Breast epithelium (tissue), 4 donors: ENCODE data around the gene TTC6. TPM values are rescaled to one million over a fixed set of nuclear protein-coding genes. Genes with fewer than 3 reads are reported as not detected.

Experiments used
- DNase-seq, 2 donors: peaks; one replicate each; pipeline ENCODE4 v3.0.0-alpha.2; 2019; ENCODE audit warnings: low spot score in 2 of 2
- H3K27ac ChIP-seq, 2 donors: fragments of 200-600 bp; sonication (generic) in 1 of 2; one replicate each; pipeline ENCODE4 v1.5.1; 2016 to 2019; ENCODE audit warnings: mild to moderate bottlenecking in 1 of 2
- H3K27me3 ChIP-seq, 2 donors: fragments of 200-600 bp; sonication (generic) in 1 of 2; one replicate each; pipeline versions ENCODE4 v1.5.1 to v1.6.0; 2017 to 2019; ENCODE audit warnings: control low read depth in 1 of 2, mild to moderate bottlenecking in 1 of 2
- H3K36me3 ChIP-seq: fragments of 200-600 bp; one replicate; pipeline ENCODE4 v1.5.1; 2019
- H3K4me1 ChIP-seq, 2 donors: fragments of 200-600 bp; sonication (generic); one replicate each; pipeline ENCODE4 v1.5.1; 2016 to 2019; ENCODE audit warnings: control low read depth in 1 of 2
- H3K4me3 ChIP-seq, 3 donors: fragments of 200-600 bp; sonication (generic); 1 replicate in 2 of 3; 2 replicates in 1 of 3; pipeline ENCODE4 v1.5.1; 2016 to 2019; ENCODE audit warnings: mild to moderate bottlenecking in 3 of 3, moderate library complexity in 2 of 3
- H3K9me3 ChIP-seq, 2 donors: fragments of 200-600 bp; sonication (generic) in 1 of 2; one replicate each; pipeline ENCODE4 v1.5.1; 2016 to 2019; ENCODE audit warnings: control low read depth in 1 of 2
- POLR2A ChIP-seq: fragments of 450-650 bp; IDR thresholded peaks from one replicate; pipeline ENCODE4 v1.6.1; 2016; ENCODE audit warnings: antibody characterized with exemption, mild to moderate bottlenecking, moderate library complexity
- POLR2AphosphoS5 ChIP-seq, 3 donors: sonication (generic); formaldehyde crosslinking; IDR thresholded peaks; one replicate each; pipeline ENCODE4 v1.6.1; 2017; ENCODE audit warnings: antibody characterized with exemption in 3 of 3
- intact Hi-C: fragments of 100-400 bp; cut with DNase I; formaldehyde crosslinking; loops from one replicate; pipeline ENCODE4 v1.15.1; 2023; ENCODE audit warnings: low total_unique reads
- total RNA-seq, 3 donors: library from RNA; depleted of rRNA; stranded (reverse); fragments of >200 nt; gene quantifications; one replicate each; pipeline ENCODE4 v1.1.0, GENCODE V29; 2016
- TF ChIP-seq, protein P1 (sequence below), 3 donors: fragments of 450-650 bp; IDR thresholded peaks; one replicate each; pipeline ENCODE4 v1.5.1; 2016 to 2017; ENCODE audit warnings: antibody characterized with exemption in 3 of 3, mild to moderate bottlenecking in 3 of 3, moderate library complexity in 3 of 3

Gene TTC6
- total RNA-seq, 3 donors from 2014 or later = 74.7 to 78.6 TPM; not detected in 1

DNA sequence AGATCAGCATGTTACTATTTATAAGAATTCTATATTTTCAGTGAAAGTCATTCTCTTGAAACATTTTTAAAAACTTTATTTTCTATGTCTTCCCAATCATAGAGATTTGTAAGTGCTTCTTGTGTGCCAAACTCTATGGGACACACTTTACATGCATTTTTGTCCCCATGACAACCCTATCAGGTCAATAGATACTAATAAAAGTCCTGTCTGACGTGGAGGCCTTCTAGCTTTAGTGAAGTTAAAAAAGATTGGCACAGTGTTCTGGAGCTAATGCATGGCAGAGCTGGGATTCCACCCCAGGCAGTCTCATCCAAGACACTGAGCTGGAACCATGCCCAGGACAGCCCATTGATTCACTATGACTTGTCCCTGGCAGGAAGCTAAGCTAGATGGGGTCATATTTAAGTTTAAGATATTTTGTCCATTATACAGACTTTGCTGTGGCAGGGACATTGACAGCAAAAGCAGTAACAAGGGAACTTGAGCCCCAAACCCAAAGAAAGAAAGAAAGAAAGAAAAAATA lies 28.1 kb downstream of the TTC6 start:
- peak; percentile 63 to 83 for DNase-seq
- Histone ChIP-seq H3K27me3 (peaks cover 0 to 24% of the 10 kb centered on the region in 2 donors), H3K4me1 (no peaks in the 10 kb centered on the region), H3K27ac (peak overlapping the region; percentile 3 to 85), H3K9me3 (no peaks in the 10 kb centered on the region), H3K36me3 (no peaks in the 10 kb centered on the region), H3K4me3 (no peak overlapping the region)
- TF ChIP-seq POLR2AphosphoS5 (IDR thresholded peaks at IDR 0.05) (no peak), POLR2A (no peak)
- TF ChIP-seq, protein P1, sequence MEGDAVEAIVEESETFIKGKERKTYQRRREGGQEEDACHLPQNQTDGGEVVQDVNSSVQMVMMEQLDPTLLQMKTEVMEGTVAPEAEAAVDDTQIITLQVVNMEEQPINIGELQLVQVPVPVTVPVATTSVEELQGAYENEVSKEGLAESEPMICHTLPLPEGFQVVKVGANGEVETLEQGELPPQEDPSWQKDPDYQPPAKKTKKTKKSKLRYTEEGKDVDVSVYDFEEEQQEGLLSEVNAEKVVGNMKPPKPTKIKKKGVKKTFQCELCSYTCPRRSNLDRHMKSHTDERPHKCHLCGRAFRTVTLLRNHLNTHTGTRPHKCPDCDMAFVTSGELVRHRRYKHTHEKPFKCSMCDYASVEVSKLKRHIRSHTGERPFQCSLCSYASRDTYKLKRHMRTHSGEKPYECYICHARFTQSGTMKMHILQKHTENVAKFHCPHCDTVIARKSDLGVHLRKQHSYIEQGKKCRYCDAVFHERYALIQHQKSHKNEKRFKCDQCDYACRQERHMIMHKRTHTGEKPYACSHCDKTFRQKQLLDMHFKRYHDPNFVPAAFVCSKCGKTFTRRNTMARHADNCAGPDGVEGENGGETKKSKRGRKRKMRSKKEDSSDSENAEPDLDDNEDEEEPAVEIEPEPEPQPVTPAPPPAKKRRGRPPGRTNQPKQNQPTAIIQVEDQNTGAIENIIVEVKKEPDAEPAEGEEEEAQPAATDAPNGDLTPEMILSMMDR (IDR thresholded peaks at IDR 0.05) = no peak
- intact Hi-C loops = no loop called here

DNA sequence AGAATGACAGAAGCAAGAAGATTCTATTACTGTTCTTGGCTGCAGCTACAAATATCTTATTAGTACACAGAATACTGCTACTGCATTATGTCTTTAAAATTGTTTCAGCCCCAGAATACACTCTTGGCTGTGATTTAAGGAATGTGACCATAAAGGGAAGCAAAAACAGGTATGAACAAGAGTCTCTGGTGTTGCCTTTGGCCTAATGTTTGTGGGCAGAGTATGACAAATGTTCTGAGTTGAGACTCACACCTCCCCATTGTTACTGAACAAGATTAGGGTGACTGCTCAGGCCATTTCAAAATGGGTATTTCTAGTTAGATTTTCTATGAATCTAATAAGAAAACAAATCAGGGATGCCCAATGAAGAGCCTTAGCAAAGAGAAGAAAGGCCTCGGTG lies 28.5 kb downstream of the TTC6 start:
- Histone ChIP-seq H3K27me3 (peaks cover 0 to 24% of the 10 kb centered on the region in 2 donors), H3K9me3 (peaks cover 0 to 3% of the 10 kb centered on the region in 2 donors), H3K4me1 (no peaks in the 10 kb centered on the region), H3K27ac (peak overlapping the region in 1 of 2 donors; percentile 12), H3K36me3 (no peaks in the 10 kb centered on the region), H3K4me3 (no peak overlapping the region)
- intact Hi-C loops = no loop called here
- no peak for DNase-seq
- no peak for TF ChIP-seq POLR2A
- TF ChIP-seq, protein P1 (IDR thresholded peaks at IDR 0.05) = no peak
- TF ChIP-seq POLR2AphosphoS5 (IDR thresholded peaks at IDR 0.05) = no peak

GRCh38 chr14:37625597-37626595 lies 30.5 kb downstream of the TTC6 start:
- Histone ChIP-seq H3K4me3 (no peak overlapping the region), H3K36me3 (no peaks in the 10 kb centered on the region), H3K27ac (no peak overlapping the region), H3K9me3 (peaks cover 0 to 11% of the 10 kb centered on the region in 2 donors), H3K27me3 (peaks cover 0 to 23% of the 10 kb centered on the region in 2 donors), H3K4me1 (no peaks in the 10 kb centered on the region)
- intact Hi-C loops = no loop called here
- TF ChIP-seq, protein P1 (IDR thresholded peaks at IDR 0.05) = no peak
- no peak for TF ChIP-seq POLR2A
- TF ChIP-seq POLR2AphosphoS5 (IDR thresholded peaks at IDR 0.05) = no peak
- no peak for DNase-seq

- Histone ChIP-seq H3K27ac (no peak overlapping the region), H3K27me3 (no peaks in the 10 kb centered on the region), H3K9me3 (no peaks in the 10 kb centered on the region), H3K36me3 (no peaks in the 10 kb centered on the region), H3K4me3 (no peak overlapping the region), H3K4me1 (no peaks in the 10 kb centered on the region)
- TF ChIP-seq POLR2A = no peak
- TF ChIP-seq, protein P1 (IDR thresholded peaks at IDR 0.05) = no peak
- no peak for TF ChIP-seq POLR2AphosphoS5 (IDR thresholded peaks at IDR 0.05)
- intact Hi-C loops = no loop called here
- DNase-seq = no peak
These were observed 41.9 kb downstream of the TTC6 start for GRCh38 chr14:37637341-37637740.

- no peaks in the 10 kb centered on the region for H3K27me3 ChIP-seq
These were observed 43.2 kb downstream of the TTC6 start for GRCh38 chr14:37638599-37638998.

More at GRCh38 chr14:37638599-37638998, 43.2 kb downstream of the TTC6 start:
- no peak overlapping the region for H3K27ac ChIP-seq
- intact Hi-C loops = no loop called here
- DNase-seq = no peak
- H3K4me1 ChIP-seq = no peaks in the 10 kb centered on the region
- TF ChIP-seq, protein P1 (IDR thresholded peaks at IDR 0.05) = no peak
- TF ChIP-seq POLR2A = no peak
- no peak for TF ChIP-seq POLR2AphosphoS5 (IDR thresholded peaks at IDR 0.05)
- H3K36me3 ChIP-seq = no peaks in the 10 kb centered on the region
- no peak overlapping the region for H3K4me3 ChIP-seq
- H3K9me3 ChIP-seq = no peaks in the 10 kb centered on the region
